MM.1S (cell line): ENCODE measurements around the gene CHRD.

Experiments
- DNase-seq: peaks from one replicate; pipeline ENCODE4 v3.0.0-alpha.2; 2015
- H2AFZ ChIP-seq: fragments of 300-600 bp; sonication (generic); 2 replicates; pipeline ENCODE4 v1.6.0; 2016; ENCODE audit warnings: antibody characterized with exemption, low read length
- H3F3A ChIP-seq: fragments of 300-600 bp; sonication (generic); 2 replicates; pipeline ENCODE4 v1.6.1; 2016; ENCODE audit warnings: mild to moderate bottlenecking, antibody characterized with exemption, low read length, moderate library complexity, mixed read lengths; ENCODE audit not compliant: insufficient read depth
- H3K27ac ChIP-seq: fragments of 300-600 bp; sonication (generic); 2 replicates; pipeline ENCODE4 v1.5.1; 2016; ENCODE audit warnings: mild to moderate bottlenecking, low read length
- H3K27me3 ChIP-seq: fragments of 300-600 bp; sonication (generic); replicated peaks from 2 replicates; pipeline ENCODE4 v1.6.0; 2016; ENCODE audit warnings: low read length; ENCODE audit not compliant: insufficient read depth
- H3K36me3 ChIP-seq: fragments of 300-600 bp; sonication (generic); replicated peaks from 2 replicates; pipeline ENCODE4 v1.6.1; 2016; ENCODE audit warnings: mild to moderate bottlenecking, low read length, mixed read lengths; ENCODE audit not compliant: insufficient read depth
- H3K4me1 ChIP-seq: fragments of 300-600 bp; sonication (generic); 2 replicates; pipeline ENCODE4 v1.6.1; 2016; ENCODE audit warnings: low read length, mixed read lengths
- H3K4me2 ChIP-seq: fragments of 300-600 bp; sonication (generic); 2 replicates; pipeline ENCODE4 v1.6.0; 2016; ENCODE audit warnings: low read depth, low read length
- H3K4me3 ChIP-seq: fragments of 300-600 bp; sonication (generic); 2 replicates; pipeline ENCODE4 v1.5.1; 2016; ENCODE audit warnings: low read length, mixed read lengths
- H3K79me2 ChIP-seq: fragments of 300-600 bp; sonication (generic); 2 replicates; pipeline ENCODE4 v1.6.1; 2016; ENCODE audit warnings: mixed run types, low read length, mixed read lengths
- H3K9ac ChIP-seq: fragments of 300-600 bp; sonication (generic); 2 replicates; pipeline ENCODE4 v1.6.1; 2016; ENCODE audit warnings: low read length, mixed read lengths
- H3K9me2 ChIP-seq: fragments of 300-600 bp; sonication (generic); replicated peaks from 2 replicates; pipeline ENCODE4 v1.6.1; 2016; ENCODE audit warnings: mild to moderate bottlenecking, low read length, mixed read lengths; ENCODE audit not compliant: insufficient read depth
- H3K9me3 ChIP-seq: fragments of 300-600 bp; sonication (generic); replicated peaks from 2 replicates; pipeline ENCODE4 v1.6.1; 2016; ENCODE audit warnings: mild to moderate bottlenecking, low read length, mixed read lengths; ENCODE audit not compliant: insufficient read depth
- H4K20me1 ChIP-seq: fragments of 300-600 bp; sonication (generic); 2 replicates; pipeline ENCODE4 v1.6.1; 2016; ENCODE audit warnings: mild to moderate bottlenecking, low read length, moderate library complexity, mixed read lengths; ENCODE audit not compliant: insufficient read depth
- EZH2 ChIP-seq: fragments of 300-600 bp; sonication (generic); optimal IDR thresholded peaks from 2 replicates; pipeline ENCODE3; 2017; ENCODE audit warnings: low read depth, mild to moderate bottlenecking, antibody characterized with exemption, low read length, mixed read lengths
- EZH2phosphoT487 ChIP-seq: fragments of 300-600 bp; sonication (generic); IDR thresholded peaks from 2 replicates; pipeline ENCODE4 v1.6.1; 2018; ENCODE audit warnings: antibody characterized with exemption, low read length
- TF ChIP-seq, protein P1 (sequence below): fragments of 300-600 bp; sonication (generic); IDR thresholded peaks from 2 replicates; pipeline ENCODE4 v1.5.1; 2016; ENCODE audit warnings: antibody characterized with exemption, low read length, mixed read lengths

The CHRD gene

DNA sequence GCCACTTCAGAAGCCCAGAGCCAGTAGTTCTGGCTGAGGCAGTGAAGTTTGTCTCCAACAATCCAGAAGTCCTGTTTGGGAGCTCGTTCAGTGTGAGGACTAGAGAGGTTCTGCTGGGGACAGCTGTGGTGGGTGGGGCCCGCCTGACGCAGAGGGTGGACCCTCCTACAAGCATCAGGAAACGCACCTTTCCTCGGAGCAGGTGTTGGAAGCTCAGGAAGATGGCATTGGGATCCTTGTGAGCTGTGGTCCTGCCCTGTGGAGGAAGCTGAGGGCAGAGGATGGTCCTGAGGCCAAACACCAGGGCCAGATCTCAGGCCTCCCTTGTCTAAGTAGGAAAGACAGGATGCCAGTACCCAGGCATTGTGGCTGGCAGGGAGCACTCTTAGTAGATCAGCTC, 6.9 kb upstream of the CHRD start:
- Histone ChIP-seq H3K4me1 (no peaks in the 10 kb centered on the region), H3K27ac (no peak overlapping the region), H3K27me3 (peaks cover 35% of the 10 kb centered on the region), H3K4me3 (no peak overlapping the region), H3K9me2 (no peaks in the 10 kb centered on the region), H4K20me1 (no peaks in the 10 kb centered on the region), H3F3A (0 out of 2 replicates have a peak, but pooled peaks cover 7% of the 10 kb centered on the region), H3K4me2 (no peak overlapping the region), H3K79me2 (no peaks in the 10 kb centered on the region), H3K9me3 (no peaks in the 10 kb centered on the region), H3K9ac (no peak overlapping the region), H2AFZ (no peak overlapping the region), H3K36me3 (peaks cover 8% of the 10 kb centered on the region; the same call in 1 of the 2 replicates)
- TF ChIP-seq, protein P1, sequence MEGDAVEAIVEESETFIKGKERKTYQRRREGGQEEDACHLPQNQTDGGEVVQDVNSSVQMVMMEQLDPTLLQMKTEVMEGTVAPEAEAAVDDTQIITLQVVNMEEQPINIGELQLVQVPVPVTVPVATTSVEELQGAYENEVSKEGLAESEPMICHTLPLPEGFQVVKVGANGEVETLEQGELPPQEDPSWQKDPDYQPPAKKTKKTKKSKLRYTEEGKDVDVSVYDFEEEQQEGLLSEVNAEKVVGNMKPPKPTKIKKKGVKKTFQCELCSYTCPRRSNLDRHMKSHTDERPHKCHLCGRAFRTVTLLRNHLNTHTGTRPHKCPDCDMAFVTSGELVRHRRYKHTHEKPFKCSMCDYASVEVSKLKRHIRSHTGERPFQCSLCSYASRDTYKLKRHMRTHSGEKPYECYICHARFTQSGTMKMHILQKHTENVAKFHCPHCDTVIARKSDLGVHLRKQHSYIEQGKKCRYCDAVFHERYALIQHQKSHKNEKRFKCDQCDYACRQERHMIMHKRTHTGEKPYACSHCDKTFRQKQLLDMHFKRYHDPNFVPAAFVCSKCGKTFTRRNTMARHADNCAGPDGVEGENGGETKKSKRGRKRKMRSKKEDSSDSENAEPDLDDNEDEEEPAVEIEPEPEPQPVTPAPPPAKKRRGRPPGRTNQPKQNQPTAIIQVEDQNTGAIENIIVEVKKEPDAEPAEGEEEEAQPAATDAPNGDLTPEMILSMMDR, result no peak
- no peak for TF ChIP-seq EZH2phosphoT487
- TF ChIP-seq EZH2, result no peak
- no peak for DNase-seq

DNA sequence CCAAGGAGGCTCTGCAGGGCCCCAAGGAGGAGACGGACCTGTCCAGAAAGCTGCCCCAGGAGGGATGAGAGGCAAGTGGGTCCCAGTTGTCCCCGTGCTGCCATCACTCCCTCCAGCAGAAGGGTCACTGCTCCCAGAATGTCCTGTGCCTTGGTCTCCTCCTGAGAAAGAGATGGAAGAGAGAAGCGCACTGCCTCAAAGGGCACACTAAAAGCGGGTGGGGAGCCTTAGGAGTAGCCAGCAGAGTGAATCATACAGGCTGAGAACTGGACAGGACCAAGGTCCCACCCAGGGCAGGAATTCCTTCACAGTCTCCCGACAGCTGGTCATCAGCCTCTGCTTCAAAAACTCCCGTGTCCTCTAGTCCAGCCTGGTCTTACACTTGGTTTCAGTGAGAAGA, 6.4 kb upstream of the CHRD start:
- no peaks in the 10 kb centered on the region for H3K79me2 ChIP-seq
- H3K4me2 ChIP-seq, result no peak overlapping the region
- peaks cover 40% of the 10 kb centered on the region for H3K27me3 ChIP-seq
- 0 out of 2 replicates have a peak, but pooled peaks cover 7% of the 10 kb centered on the region for H3F3A ChIP-seq
- H3K9me2 ChIP-seq, result no peaks in the 10 kb centered on the region
- DNase-seq, result no peak
- TF ChIP-seq EZH2phosphoT487 (no peak), EZH2 (no peak)
- TF ChIP-seq, protein P1, result no peak
- no peak overlapping the region for H2AFZ ChIP-seq
- H4K20me1 ChIP-seq, result no peaks in the 10 kb centered on the region
- H3K4me3 ChIP-seq, result no peak overlapping the region
- no peak overlapping the region for H3K27ac ChIP-seq
- no peaks in the 10 kb centered on the region for H3K9me3 ChIP-seq
- no peaks in the 10 kb centered on the region for H3K4me1 ChIP-seq
- H3K36me3 ChIP-seq, result peaks cover 3% of the 10 kb centered on the region; the same call in 1 of the 2 replicates
- no peak overlapping the region for H3K9ac ChIP-seq

DNA sequence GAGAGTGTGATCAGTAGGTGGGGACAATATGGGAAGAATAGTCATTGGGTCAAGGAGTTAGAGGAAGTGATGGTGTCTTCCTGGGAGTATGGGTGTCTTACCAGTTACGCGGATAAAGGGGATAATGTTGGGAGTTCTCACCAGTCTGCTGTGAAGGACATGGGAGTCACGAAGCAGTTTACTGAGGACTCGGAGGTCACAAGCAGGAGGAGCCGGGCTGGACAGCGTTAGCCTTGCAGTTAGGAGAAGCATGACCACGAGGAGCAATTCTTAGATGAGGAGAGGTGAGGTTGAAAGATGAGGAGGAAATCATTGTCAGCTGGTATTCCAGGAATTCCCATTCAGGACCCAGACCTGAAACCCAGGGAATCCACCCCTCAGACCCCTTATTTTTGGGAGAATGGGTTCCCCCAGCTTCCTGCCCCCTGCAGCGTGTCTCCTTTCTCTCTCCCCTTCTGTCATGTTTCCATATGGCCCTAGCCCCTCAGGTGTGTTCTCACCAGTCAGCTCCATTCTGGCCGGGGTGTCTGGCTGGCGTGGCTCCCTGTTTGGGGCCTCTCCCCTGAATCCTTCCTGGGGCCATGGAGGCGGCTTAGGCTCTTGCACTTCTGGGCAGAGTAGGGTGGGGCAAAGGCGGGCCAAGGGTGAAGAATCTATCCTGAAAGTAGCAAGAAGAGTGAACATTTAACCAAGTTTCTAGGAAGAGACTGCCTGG, 4.0 kb upstream of the CHRD start:
- Histone ChIP-seq H3K4me2 (no peak overlapping the region), H3K9me3 (no peaks in the 10 kb centered on the region), H3F3A (0 out of 2 replicates have a peak, but pooled peaks cover 6% of the 10 kb centered on the region), H3K4me1 (peaks cover 4% of the 10 kb centered on the region; the same call in 1 of the 2 replicates), H3K27me3 (peaks cover 55% of the 10 kb centered on the region), H3K36me3 (no peaks in the 10 kb centered on the region), H3K4me3 (no peak overlapping the region), H3K27ac (no peak overlapping the region), H2AFZ (no peak overlapping the region), H3K9me2 (no peaks in the 10 kb centered on the region), H3K79me2 (no peaks in the 10 kb centered on the region), H4K20me1 (no peaks in the 10 kb centered on the region), H3K9ac (no peak overlapping the region)
- TF ChIP-seq, protein P1, result no peak
- DNase-seq, result no peak
